GM18517 (cell line): ENCODE results near the gene AKAP6.

Experiments used
- ATAC-seq: cut with Tn5 transposase; IDR thresholded peaks from one replicate; pipeline ENCODE4 v1.9.1; 2021; ENCODE audit warnings: mild to moderate bottlenecking, moderate library complexity; ENCODE audit not compliant: unreplicated experiment

AKAP6 gene

DNA sequence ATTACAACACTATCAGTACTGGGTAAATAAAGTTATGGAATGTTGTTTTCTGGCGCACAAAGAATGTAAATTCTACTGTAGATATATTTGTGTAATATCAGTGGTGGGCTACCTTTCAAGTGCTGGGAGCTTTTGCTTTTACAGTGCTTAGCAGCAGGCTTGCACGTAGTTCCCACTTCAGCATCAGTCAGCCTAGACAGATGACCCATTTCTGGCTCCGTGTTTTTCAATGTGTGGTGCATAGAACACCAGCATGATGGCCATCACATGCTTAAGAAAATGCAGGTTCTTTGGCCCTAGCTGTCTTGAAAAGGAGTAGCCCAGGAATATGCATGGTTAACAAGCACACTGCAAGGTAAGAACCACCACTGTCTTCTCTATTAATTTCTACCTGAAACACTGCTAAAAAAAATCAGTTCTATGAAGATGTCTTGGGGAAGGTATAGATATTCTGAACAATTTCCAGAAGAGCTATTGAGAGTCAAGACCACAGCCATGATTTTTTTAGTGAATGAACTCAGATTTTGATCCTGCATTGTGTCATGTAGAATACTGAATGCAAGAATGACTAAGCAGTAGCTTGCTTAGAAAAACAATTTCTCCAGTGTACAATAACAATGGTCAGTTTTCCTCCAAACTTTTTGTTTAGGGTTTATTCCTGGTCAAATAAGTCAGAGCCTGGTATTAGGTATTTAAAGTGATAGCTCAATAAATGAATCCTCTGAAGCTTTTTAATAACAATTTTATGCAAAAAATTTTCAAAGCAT, 195.7 kb downstream of the AKAP6 start:
- no peak for ATAC-seq

DNA sequence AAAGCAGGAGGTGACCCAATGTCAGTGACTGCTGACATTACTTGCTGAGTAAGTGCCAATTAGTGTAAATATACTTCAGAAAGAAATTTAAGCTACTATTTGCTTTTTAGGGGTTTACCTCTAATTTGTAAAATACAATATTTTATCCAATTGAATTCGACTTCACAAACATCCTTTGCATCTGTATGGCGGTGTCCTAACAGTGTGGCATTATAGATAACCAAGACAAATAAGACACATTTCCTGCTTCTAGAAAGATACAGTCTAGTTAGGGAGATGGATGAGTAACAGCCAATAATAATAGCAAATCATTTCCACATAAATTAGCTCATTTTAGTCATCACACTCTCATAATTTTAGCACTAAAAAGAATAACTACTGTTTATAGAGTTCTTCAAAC, 196.5 kb downstream of the AKAP6 start:
- no peak for ATAC-seq

DNA sequence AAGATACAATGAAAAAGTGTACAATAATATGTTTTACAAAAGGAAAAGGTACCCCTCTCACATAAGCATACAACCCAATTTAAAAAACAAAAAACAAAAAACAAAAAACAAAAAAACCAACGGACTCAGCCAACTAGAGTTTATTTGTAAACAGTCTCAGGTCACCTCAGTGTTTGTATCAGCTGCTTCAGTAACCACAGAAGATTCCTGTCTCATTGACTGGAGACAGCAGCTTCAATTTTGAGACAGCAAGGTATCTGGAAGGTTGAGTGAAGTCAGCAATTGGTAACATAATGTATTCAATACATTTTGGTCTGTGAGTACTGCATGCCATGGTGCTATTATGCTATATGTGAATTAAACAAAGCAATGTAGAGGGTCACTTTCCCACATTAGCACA, 201.7 kb downstream of the AKAP6 start:
- no peak for ATAC-seq

DNA sequence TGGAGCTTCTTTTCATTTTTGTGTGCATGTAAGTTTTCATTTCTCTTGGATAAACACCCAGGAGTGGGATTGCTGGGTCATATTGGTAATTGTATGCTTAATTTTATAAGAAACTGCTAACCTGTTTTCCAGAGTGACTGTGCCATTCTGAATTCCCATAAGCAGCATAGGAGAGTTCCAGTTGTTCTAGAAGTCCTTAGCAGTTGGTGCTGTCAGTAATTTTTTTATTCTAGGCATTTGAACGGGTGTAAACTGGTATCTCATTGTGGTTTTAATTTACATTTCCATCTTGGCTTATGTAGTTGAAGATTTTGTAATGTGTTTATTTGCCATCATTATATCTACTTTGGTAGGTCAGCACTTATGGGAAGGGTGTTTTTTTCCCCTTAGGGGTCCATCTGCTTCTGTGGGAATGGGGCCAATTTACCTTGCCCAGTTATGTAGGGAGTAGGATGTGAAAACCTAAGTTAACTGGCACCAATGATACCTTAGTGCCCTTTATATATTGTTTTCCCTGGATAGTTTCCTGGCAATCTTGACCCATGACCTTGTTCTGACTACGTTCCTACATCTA, 202.9 kb downstream of the AKAP6 start:
- no peak for ATAC-seq

DNA sequence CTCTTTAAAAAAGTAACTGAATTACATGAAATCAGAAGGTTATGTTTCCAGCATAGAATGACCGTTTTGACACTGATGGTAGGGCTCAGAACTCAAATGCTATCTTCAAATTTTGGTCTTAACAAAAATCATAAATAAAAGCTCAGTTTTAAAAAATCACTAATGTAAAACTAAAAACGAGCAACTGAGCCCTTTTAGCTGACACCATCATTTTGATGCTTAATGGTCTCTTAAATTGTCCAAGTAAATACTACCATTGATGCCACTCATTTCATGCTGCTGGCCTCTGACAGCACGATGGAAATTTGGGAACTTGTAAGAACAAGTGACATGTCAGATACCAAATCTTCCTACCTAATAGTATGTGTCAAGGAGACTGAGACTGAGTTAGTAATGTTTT, 205.0 kb downstream of the AKAP6 start:
- no peak for ATAC-seq

DNA sequence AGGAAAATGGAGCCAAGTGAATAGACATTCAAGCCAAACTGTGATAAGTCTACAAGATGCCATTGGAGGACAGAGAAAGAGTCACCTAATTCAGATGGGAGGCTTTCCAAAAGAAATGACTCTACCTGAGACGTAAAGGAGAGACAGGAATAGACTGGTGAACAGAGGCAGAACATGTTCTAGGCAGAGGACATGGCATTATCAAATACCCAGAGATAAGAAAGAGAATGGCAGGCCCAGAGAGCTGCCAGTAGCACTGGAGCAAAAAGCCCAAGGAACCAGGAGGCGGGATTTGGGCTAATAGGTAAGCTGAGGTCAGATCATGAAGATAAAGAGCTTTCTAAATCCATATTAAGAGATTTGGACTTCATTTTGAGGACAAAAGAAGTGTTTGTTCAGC, 207.1 kb downstream of the AKAP6 start:
- no peak for ATAC-seq

DNA sequence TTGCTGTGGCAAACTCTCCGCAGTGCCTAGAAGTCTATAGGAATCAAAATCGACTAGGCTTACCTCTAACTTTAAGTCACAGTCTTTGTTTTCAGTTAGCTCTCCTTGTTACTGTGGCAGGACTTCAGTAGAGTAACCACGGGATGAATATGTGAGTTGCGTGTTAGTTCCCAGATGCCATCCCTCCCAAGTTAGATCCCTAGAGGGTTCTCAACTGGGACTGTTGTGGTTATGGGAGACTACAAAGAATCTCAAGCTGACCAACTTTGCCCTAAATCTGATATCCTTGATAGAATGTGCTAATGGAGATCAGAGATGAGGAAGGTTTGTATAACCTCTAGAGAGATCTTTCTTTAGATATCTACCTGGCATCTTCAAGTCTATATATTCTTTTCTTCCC, 208.1 kb downstream of the AKAP6 start:
- ATAC-seq: no peak

DNA sequence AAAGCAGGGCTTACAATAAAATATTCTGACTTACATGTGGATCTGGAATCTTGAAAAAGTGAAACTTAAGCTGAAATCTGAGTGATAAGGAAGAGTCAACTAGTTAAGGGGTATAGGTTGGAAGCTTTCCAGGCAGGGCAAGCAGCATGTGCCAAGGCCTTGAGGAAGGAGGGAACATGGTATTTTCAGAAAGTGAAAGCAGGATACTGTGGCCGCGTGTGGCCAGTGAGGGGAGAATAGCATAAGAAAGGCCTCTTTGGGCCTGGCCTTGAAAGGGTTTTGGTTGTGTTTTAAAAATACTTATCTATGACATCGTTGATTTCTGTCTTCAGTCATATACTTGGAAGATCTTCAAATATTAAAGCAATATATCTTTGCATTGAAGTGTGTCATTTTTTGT, 213.4 kb downstream of the AKAP6 start:
- ATAC-seq: no peak

DNA sequence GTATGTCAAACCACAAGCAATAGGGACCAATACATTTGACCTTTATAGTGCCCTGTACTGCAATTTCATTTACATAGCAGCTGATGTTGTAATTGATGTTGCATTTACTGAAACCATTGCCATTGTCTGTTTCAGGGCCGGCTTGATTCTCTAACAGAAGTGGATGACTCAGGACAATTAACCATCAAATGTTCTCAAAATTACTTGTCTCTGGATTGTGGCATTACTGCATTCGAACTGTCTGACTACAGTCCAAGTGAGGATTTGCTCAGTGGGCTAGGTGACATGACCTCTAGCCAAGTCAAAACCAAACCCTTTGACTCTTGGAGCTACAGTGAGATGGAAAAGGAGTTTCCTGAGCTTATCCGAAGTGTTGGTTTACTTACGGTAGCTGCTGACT, 216.0 kb downstream of the AKAP6 start:
- no peak for ATAC-seq

DNA sequence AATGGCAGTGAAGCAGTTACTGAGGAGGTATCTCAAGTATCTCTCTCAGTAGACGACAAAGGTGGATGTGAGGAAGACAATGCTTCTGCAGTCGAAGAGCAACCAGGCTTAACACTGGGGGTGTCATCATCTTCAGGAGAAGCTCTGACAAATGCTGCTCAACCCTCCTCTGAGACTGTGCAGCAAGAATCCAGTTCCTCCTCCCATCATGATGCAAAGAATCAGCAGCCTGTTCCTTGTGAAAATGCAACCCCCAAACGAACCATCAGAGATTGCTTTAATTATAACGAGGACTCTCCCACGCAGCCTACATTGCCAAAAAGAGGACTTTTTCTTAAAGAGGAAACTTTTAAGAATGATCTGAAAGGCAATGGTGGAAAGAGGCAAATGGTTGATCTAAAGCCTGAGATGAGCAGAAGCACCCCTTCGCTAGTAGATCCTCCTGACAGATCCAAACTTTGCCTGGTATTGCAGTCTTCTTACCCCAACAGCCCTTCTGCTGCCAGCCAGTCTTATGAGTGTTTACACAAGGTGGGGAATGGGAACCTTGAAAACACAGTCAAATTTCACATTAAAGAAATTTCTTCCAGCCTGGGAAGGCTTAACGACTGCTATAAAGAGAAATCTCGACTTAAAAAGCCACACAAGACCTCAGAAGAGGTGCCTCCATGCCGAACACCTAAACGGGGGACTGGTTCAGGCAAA, 216.6 kb downstream of the AKAP6 start:
- no peak for ATAC-seq

DNA sequence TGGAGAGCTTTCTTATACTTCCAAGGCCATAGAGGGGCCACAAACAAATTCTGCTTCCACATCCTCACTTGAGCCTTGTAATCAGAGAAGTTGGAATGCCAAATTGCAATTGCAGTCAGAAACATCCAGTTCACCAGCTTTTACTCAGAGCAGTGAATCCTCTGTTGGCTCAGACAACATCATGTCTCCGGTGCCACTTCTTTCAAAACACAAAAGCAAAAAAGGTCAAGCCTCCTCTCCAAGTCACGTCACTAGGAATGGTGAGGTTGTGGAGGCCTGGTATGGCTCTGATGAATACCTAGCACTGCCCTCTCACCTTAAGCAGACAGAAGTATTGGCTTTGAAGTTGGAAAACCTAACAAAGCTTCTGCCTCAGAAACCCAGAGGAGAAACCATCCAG, 217.1 kb downstream of the AKAP6 start:
- ATAC-seq: no peak

DNA sequence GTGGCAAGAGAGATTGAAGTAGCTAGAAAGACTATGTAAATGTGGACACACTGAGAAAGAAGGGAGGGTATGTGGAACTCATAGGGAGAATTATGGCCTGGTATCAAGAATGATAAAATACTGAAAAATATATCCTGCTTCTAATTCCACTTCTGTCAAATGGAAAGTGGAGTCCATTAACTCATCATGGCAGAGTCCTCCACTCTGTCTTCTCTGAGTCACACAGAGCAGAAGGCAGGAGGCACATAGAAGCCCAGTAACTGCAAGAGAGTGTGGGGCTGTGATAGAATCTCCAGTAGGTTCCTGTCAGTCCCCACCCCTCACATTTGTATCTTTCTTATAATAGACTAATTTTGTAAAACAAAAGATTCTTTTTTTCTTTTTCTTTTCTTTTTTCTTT, 223.7 kb downstream of the AKAP6 start:
- ATAC-seq: no peak

DNA sequence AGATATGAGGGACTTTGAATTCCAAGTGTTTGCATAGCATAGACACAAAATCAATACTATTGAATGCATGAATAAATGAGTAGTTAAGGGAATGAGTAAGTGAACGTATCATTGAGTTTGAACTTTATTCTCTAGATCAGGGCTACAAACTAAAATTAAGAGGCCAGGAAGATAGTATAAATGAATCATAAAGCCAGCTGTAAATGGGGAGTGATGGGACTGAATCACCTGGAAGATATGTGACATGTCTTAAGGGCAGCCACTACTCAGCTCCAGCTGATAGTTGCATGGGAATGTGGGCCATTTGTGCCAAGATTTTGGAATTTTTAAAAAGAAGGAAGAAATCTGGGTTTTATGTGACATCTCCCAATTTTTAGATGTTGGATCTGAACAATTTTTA, 229.9 kb downstream of the AKAP6 start:
- ATAC-seq: no peak

DNA sequence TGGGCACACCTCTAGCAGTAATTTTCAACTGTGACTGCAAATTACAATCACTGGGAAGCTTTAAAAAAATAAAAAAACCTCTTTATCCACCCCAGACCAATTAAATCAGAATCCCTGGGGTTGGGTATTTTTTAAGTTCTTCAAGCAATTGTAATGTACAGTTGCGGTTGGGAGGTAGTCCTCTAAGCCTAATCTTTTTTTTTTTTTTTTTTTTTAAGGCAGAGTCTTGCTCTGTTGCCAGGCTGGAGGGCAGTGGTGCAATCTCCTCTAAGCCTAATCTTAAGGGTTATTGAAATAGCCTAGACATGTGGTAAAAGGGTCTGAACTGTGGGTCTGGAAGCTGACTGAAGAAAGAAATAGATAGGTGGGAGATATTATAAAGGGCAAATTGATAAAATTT, 230.5 kb downstream of the AKAP6 start:
- no peak for ATAC-seq

DNA sequence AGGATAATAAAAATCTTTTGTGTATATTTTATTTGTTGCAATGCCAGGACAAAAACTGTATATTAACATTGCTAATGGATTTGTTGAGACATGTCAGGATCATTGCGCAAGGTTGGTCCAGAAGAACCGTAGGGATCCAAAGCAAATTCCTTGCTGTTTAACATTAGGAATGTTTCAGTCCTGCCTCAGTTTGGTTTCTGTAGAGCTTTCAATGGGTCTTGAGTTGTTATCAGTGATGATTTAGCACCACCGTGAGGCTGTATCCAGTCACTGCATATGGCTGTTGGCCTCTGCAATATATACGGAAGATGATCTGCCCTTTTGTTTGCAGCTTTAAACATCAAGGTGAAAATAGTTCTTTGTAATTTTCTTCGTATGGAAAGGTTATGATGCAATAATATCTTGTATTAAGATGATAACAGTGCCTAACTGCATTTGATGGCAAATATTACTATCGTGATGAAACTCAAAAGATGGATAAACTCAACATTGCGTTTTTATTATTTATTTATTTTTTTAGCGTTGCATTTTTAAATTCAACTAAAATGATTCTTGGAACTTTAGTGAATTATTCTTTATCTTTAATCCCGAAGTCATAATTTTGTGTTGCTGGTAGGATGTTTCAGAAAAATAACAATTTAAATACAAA, 231.2 kb downstream of the AKAP6 start:
- ATAC-seq: peak; percentile 78

DNA sequence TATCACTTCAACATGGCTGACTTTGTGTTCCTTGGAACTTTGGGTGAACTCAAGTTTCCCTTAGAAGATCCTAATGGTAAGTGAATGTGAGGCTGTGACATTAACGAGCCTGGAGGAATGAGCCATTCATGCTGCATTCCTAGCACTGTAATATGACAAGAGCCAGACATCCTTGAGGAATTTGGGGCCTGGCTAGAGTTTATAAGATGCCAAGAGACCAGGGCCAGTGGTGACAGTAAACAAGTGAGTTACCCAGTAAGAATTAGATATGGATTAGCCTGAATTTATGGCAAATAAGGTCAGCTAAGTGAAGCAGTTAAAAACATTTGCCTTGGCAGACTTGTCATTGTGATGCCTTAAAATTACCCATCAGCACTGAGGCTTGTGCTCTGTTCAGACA, 232.4 kb downstream of the AKAP6 start:
- ATAC-seq: no peak

DNA sequence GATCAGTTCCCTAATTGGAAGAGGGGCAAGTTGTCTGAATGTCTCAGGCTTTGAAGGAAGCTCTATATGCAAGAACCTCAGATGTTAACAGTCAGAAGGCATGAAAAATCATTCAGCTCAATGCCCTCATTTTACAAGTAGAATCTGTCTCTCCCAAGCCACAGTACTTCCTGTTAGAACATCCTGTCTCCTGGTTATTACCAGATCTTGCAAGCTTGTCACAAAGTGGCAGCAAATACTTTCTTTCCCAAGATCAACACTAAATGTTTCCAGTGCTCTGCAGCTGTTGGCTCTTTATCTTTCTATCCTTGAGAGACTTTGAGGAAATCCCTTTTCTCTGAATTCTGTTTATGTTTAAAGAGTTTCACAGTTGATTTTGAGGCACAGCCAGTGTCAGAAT, 235.5 kb downstream of the AKAP6 start:
- no peak for ATAC-seq

DNA sequence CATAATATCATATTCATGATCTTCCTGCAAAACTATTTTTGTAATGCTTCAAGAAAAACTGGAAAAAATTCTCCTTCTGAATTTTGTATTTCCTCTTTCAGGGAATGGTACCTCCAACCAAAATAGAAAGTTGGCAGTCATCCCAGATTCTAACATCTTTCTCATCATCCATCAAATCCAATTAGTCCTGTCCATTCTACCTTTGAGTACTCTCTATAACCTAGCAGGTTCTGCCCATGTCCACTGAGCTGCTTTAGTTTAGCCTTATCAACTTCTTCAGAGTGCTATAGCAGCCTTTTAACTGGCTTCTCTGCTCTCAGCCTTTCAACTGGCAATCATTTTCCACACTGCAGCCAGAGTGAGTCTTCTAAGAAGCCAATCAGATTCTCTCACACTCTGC, 236.2 kb downstream of the AKAP6 start:
- ATAC-seq: no peak

DNA sequence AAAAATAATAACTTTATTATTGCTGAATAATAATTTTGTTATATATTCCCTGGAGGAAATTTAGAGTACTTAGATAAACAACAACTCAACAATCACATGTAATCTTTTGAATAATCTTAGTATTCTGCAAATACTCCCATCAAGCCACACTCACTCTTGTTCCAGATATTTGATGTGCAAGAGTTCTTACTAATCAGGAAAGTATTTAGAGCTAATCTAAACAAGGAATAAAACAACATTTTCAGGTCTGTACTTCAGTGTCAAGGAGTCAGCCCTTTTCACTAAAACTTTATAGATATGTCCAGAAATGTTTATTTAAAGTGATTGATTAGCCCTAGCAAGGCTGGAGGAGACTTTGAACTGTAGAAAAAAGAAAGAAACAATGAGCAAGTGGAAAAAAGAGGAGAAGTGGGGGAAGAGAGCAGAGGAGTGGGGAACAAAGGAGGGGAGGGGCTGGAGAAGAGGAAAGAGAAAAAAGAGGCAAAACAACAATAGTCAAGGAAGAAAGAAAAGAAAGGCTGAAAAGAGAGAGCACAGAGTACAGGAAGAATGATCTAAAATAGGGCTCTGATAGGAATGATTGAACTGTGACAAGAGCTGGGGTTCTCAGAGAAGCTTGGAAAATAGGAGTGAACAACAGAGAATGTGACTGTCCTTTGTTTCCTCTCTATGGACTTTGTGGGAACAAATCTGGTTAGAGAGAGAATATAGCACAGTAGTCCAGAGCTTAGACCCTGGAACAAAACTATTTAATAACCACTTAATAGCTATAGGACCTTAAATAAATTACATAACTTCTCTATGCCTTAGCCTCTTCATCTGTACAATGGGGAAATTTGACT, 238.7 kb downstream of the AKAP6 start:
- ATAC-seq: no peak

DNA sequence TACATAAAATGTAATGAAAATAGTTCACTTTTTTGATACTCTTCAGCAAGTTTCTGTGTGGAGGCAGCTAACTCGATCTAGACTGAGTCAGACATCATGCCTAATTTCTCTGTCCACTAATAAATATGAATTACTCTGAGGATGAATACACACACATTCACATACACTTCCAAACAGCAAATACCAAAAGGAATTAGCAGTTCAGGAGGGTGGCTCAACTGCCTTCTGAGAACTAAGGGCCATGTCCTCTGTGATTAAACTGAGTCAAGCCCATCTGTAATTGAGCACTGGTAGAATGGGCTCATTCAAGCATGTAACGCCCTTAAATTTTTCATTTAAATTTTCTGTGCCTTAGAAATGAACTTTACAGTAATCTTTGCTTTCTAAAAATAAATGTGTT, 242.5 kb downstream of the AKAP6 start:
- ATAC-seq: no peak
